ENCODE measurements around the gene SUPT20H. TPM values are rescaled to one million over a fixed set of nuclear protein-coding genes. Genes with fewer than 3 reads are reported as not detected.
"Not testable (repeated sequence)": the region's sequence is repeated elsewhere in the genome, so short reads cannot be mapped to it uniquely, and the experiment has no call there.

The SUPT20H gene
- total RNA-seq, 1 experiment from 2014 or later: 45.2 TPM

GRCh38 chr13:37070145-37070695, 10.7 kb upstream of the SUPT20H start:
- DNase-seq (ENCODE audit: low spot score): no peak

- DNase-seq (ENCODE audit: low spot score): no peak
These were observed 10.2 kb upstream of the SUPT20H start for GRCh38 chr13:37069597-37070103.

DNA sequence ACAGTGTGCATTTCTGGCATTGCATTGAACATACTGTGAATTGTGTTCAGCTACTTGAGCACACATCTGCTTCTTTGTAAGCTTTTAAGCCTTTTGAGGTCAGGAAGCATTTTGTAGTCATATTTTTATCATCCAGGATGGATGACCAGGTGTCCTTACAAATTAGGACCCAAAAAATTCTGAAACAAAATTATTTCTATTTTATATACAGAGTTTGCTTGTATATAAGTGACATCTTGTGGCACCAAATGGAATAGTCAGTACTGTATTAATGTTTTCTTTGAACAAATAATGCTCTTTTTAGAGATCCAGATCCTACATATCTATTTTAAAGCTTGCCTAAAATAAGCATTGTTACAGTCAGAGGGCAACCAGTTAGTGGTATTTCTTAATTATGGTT, 9.5 kb upstream of the SUPT20H start:
- no peak for DNase-seq (ENCODE audit: low spot score)

GRCh38 chr13:37067874-37068273, 8.4 kb upstream of the SUPT20H start:
- DNase-seq (ENCODE audit: low spot score): no peak

DNA sequence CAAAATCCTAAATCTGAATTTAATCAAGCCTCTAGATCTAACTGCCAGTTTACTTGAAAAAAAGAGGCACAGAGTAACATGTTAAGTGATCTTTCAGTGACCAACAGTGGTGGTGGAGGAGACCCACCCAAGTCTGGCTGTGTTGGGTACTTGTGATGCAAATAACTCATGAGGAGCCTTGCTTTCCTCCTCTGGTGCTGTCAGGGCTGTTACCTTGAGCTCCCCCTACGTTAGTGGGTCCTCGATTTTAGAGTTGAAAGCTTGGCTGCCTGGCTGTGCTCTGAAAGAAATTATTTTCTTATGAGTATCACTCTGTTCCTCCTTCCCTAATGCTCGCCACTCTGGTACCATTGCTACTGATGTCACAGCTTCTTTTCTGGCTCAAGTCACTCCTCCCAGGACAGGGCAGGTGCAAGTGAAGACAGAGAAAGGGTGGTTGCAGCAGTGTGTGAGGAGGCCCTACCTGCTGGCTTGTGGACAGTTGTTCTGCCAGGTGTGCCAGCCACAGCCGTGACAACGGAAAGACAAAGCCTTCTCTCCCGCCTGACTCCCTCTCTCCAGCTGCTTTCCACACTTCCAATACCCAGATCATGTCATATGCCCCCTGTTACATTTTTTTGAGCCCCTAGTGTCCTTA, 6.5 kb upstream of the SUPT20H start:
- DNase-seq (ENCODE audit: low spot score): no peak

DNA sequence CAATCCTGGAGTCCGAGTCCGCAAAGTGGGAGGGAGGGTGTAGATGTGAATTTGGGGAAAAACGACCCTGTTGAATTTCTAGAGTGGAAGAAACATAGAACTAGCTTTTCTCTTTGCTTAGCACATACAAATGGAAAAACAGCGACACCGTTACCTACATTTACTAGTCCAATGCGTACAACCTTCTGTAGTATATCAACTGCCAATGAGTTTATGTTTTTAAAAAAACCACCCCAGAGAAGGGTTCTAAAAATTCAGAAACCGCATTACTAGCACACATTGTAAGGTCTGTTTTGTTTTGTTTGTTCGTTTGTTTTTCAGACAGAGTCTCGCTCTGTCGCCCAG, 332 bp upstream of the SUPT20H start:
- no peak for DNase-seq (ENCODE audit: low spot score)

DNA sequence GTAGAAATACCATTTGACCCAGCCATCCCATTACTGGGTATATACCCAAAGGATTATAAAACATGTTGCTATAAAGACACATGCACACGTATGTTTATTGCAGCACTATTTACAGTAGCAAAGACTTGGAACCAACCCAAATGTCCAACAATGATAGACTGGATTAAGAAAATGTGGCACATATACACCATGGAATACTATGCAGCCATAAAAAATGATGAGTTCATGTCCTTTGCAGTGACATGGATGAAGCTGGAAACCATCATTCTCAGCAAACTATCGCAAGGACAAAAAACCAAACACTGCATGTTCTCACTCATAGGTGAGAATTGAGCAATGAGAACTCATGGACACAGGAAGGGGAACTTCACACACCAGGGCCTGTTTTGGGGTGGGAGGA, 3.3 kb downstream of the SUPT20H start:
- DNase-seq (ENCODE audit: low spot score): not testable (repeated sequence)

- DNase-seq (ENCODE audit: low spot score): not testable (repeated sequence)
These were observed 6.4 kb downstream of the SUPT20H start for GRCh38 chr13:37053111-37053510.

DNA sequence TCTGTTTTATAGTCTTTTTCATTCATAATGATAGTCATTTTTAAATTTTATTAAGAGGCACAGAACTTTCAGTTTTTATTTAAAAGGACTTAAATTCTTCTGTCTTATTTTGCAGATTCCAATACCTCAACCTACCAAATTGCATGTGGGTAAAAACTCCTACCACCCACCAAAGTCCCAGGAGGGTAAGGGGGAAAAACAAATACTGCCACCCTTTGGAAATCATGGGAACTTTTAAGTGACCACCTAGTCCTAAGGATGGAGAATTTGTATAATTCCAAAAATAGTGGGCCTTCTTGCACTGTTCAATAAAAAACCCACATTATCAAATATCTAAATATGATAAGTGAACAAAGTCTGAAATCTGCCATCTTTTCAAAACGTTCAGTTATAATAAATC, 9.7 kb downstream of the SUPT20H start:
- DNase-seq (ENCODE audit: low spot score): no peak

DNA sequence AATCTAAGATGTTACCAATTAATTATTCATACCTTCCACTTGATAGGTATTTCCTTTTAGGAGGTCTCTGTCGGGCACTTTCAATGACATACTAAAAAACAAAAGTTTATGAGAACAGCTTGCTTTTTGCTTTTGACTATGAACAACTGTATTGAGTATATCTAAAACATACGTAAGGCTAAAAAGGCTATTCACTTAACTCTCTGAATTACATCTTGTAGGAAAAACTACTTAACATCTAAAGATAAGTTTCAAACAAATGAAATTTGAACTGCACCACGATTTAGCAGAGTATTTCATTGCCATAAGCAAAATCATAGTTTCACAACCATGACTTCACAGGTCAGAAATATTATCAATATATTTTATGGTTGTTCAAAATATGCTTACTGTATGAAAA, 11.6 kb downstream of the SUPT20H start:
- no peak for DNase-seq (ENCODE audit: low spot score)

- DNase-seq (ENCODE audit: low spot score): no peak
These were observed 12.5 kb downstream of the SUPT20H start for GRCh38 chr13:37047032-37047431.

GRCh38 chr13:37046062-37046461, 13.4 kb downstream of the SUPT20H start:
- no peak for DNase-seq (ENCODE audit: low spot score)

DNA sequence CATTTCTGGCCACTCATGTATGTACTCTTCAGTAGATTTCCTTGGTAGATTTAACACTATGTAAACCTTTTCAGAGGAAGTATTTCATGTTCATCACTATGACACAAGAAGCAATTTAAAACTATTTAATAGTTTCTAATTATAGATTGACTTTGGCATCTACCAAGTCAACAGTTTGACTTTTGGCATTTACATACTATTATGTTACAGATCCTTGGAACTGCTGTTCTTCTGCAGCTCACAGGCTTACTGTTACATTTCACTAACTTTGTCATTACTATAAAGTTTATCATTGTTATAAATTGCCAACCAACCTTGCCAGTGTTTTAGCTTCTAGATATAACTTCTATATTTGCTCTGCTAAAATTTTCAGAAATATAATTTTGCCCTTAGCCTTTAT, 18.7 kb downstream of the SUPT20H start:
- DNase-seq (ENCODE audit: low spot score): no peak

GRCh38 chr13:37039896-37040295, 19.6 kb downstream of the SUPT20H start:
- DNase-seq (ENCODE audit: low spot score): no peak

DNA sequence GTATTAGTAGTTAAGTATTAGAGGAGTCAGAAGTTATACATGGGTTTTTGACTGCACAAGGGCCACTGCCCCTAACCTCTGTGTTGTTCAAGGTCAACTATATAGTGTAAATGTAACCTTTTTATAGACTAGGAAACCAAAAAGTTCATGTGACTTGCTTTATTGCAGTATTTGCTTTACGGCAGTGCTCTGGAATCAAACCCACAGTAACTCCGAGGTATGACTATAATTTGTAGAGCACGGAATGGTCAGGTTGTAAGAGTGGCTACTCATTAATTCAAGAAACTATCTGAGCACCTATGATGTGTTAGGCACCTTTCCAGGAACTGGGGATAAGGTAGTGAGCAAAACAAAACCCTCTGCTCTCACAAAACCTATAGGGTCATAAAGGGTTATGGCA, 22.2 kb downstream of the SUPT20H start:
- no peak for DNase-seq (ENCODE audit: low spot score)

GRCh38 chr13:37029617-37030016, 29.9 kb downstream of the SUPT20H start:
- no peak for DNase-seq (ENCODE audit: low spot score)

GRCh38 chr13:37027639-37028038, 31.8 kb downstream of the SUPT20H start:
- no peak for DNase-seq (ENCODE audit: low spot score)

- no peak for DNase-seq (ENCODE audit: low spot score)
These were observed 32.7 kb downstream of the SUPT20H start for GRCh38 chr13:37026771-37027170.

DNA sequence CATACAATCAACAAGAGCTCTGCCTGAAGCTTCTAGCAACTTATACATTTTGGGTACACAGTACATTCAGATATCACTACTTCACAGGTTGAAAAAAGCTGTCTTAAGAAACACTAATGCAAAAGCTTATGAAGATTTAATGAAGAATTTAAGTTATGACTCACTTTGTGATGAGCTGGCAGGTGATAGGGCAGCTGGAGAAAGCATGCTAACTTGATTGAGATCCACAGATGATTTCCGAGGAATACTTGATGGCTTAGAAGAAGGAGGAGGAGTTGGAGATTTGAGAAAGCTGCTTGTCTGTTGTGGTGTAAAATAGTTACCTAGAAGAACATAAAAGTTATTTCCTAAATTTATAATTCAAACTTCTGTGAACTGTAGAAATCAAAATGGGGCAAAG, 35.6 kb downstream of the SUPT20H start:
- peak; percentile 19 for DNase-seq (ENCODE audit: low spot score)

DNA sequence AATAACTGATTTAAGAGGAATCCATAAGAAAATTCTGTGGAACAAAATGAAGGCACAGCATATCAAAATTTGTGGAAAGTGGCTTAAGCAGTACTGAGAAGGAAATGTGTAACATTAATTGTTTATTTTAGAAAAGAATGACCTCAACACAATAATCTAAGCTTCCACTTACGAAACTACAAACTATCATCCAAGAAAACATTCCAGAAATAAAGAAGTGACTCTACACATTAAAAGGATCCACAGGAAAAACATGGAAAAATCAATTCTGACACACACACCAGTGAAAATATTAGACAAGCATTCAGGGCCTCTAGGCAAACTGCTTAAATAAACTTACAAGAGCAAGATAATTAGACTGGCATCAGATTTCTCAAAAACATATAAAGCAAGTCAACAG, 44.9 kb downstream of the SUPT20H start:
- DNase-seq (ENCODE audit: low spot score): no peak

- DNase-seq (ENCODE audit: low spot score): no peak
These were observed 47.7 kb downstream of the SUPT20H start for GRCh38 chr13:37011788-37012187.

DNA sequence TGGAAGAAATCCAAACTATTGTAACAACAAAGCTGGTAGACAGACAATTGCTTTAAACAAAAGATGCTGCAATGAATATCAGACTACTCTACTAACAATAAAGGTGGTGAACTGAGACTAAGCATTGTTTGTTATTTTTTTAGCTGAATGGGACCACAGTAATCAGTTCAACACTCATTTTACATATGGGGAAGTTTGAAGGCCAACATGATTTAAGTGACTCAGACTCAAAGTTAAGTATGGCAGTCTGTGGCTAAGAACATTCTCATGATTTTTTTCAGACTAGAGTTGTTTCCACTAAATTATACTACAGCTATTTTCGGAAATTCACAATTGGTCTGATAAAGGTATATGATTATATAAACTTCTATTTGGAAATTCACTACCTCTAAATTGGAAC, 48.5 kb downstream of the SUPT20H start:
- DNase-seq (ENCODE audit: low spot score): no peak

DNA sequence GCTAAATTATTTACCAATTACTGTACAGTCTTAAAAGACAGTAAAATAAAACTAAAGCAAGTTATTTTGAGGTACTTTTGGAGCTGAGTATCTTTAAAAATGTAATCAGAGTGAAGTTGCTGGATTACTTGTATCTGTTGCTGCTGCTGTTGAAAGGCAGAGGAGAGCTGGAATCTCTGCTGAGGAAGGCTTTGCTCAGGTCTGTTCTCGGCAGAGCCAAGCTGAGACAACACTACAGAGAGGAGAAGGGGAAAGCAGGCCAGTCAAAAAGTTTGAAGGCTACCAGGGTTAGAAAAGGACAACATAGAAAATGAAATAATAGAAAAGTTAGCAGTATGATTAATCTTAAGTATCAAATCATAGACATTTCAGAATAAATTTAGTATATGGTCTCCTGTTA, 49.1 kb downstream of the SUPT20H start:
- no peak for DNase-seq (ENCODE audit: low spot score)

GRCh38 chr13:37009692-37010091, 49.8 kb downstream of the SUPT20H start:
- no peak for DNase-seq (ENCODE audit: low spot score)

Data from A172 (cell line).